K562 (cell line): ENCODE measurements around the gene DENND2C. TPM values are rescaled to one million over a fixed set of nuclear protein-coding genes. Genes with fewer than 3 reads are reported as not detected.

Experiments
- ATAC-seq: fragments of 200-7000 bp; cut with Tn5 transposase; 3 replicates; pipeline ENCODE4 v1.9.1; 2020; ENCODE audit warnings: moderate library complexity
- BruUV-seq: library from RNA; stranded (reverse); fragments of 400-500 nt; replicated peaks from 2 replicates; lab custom pipeline; 2021; lab: Mats Ljungman, UMichigan
- CTCF ChIA-PET: fragments of 300-600 bp; formaldehyde crosslinking; extraction: SDS; loops from one replicate; lab custom pipeline; 2021; ENCODE audit warnings: low intra/inter-chr PET ratio; lab: Yijun Ruan, JAX
- POLR2A ChIA-PET: fragments of 300-600, 350-650 bp; sonication (Branson Sonifier 250); formaldehyde crosslinking; extraction: SDS; loops from one replicate; lab custom pipeline; 2021; ENCODE audit warnings: antibody characterized with exemption, inconsistent platforms; lab: Yijun Ruan, JAX
- DNase-seq, 4 experiments: peaks; one replicate each; pipeline versions ENCODE4 v3.0.0 to v3.0.0-alpha.2; 2011 to 2018; ENCODE audit warnings: low spot score in 3 of 4, mixed read lengths in 3 of 4; ENCODE audit errors: extremely low read depth in 1 of 4
- FAIRE-seq: peaks from 2 replicates; lab custom pipeline; 2011; peaks lifted over from hg19 to GRCh38; lab: Jason Lieb, UNC
- H2AFZ ChIP-seq: 2 replicates; pipeline ENCODE4 v1.6.0; 2011; ENCODE audit warnings: low read depth, low read length, control low read depth, inconsistent platforms
- H3K27ac ChIP-seq: fragments of 200-600 bp; 3 replicates; pipeline ENCODE4 v1.8.0; 2011; ENCODE audit warnings: low read depth, mild to moderate bottlenecking, control low read depth, inconsistent platforms, low read length, moderate library complexity, mixed read lengths; ENCODE audit errors: extremely low read depth
- H3K27me3 ChIP-seq, 2 experiments: fragments of 300-600 bp in 1 of 2; 2 replicates in 1 of 2; 3 replicates in 1 of 2; pipeline versions ENCODE4 v1.6.0 to v1.8.0; 2011; ENCODE audit warnings: inconsistent platforms in 2 of 2, low read length in 2 of 2, mild to moderate bottlenecking in 1 of 2, mixed read lengths in 1 of 2, moderate library complexity in 1 of 2; ENCODE audit not compliant: control insufficient read depth in 2 of 2, insufficient read depth in 2 of 2
- H3K36me3 ChIP-seq: fragments of 300-600 bp; 3 replicates; pipeline ENCODE4 v1.8.0; 2011; ENCODE audit warnings: mild to moderate bottlenecking, low read length, inconsistent platforms; ENCODE audit not compliant: control insufficient read depth, insufficient read depth
- H3K4me1 ChIP-seq, 2 experiments: fragments of 200-600 bp in 1 of 2; replicated peaks in 1 of 2; 2 replicates in 1 of 2; 3 replicates in 1 of 2; pipeline versions ENCODE4 v1.5.1 to v1.8.0; 2011; ENCODE audit warnings: inconsistent platforms in 2 of 2, low read length in 2 of 2, mild to moderate bottlenecking in 1 of 2, mixed read lengths in 1 of 2, moderate library complexity in 1 of 2; ENCODE audit not compliant: control insufficient read depth in 2 of 2, insufficient read depth in 2 of 2
- H3K4me2 ChIP-seq: 2 replicates; pipeline ENCODE4 v1.6.1; 2011; ENCODE audit warnings: low read length, control low read depth, inconsistent platforms, mixed read lengths; ENCODE audit not compliant: insufficient read depth
- H3K4me3 ChIP-seq: fragments of 200-600 bp; sonication (generic), shearing (Covaris generic); 2 replicates; pipeline ENCODE4 v1.5.1; 2016; ENCODE audit warnings: control low read depth, inconsistent platforms
- H3K79me2 ChIP-seq: fragments of 200-600 bp; 3 replicates; pipeline ENCODE4 v1.8.0; 2011; ENCODE audit warnings: low read length, inconsistent platforms; ENCODE audit not compliant: control insufficient read depth, insufficient read depth
- H3K9ac ChIP-seq, 2 experiments: 2 replicates each; pipeline versions ENCODE4 v1.6.0 to v1.6.1; 2011; ENCODE audit warnings: low read depth in 2 of 2, low read length in 2 of 2, control low read depth in 1 of 2, inconsistent platforms in 1 of 2, mild to moderate bottlenecking in 1 of 2, mixed read lengths in 1 of 2; ENCODE audit not compliant: insufficient read depth in 1 of 2
- H3K9me1 ChIP-seq: one replicate; pipeline ENCODE4 v1.6.0; 2011; ENCODE audit warnings: inconsistent platforms, mild to moderate bottlenecking, low read length, moderate library complexity; ENCODE audit not compliant: control insufficient read depth, insufficient read depth
- H3K9me3 ChIP-seq: replicated peaks from 2 replicates; pipeline ENCODE4 v1.5.1; 2011; ENCODE audit warnings: low read depth, low read length, inconsistent platforms; ENCODE audit not compliant: control insufficient read depth, insufficient read depth
- H4K20me1 ChIP-seq: replicated peaks from 2 replicates; pipeline ENCODE4 v1.6.1; 2011; ENCODE audit warnings: low read length, inconsistent platforms, mixed read lengths; ENCODE audit not compliant: control insufficient read depth, insufficient read depth
- BRF2 ChIP-seq: IDR thresholded peaks from 3 replicates; pipeline ENCODE4 v1.6.1; 2011; ENCODE audit warnings: borderline replicate concordance, mild to moderate bottlenecking; ENCODE audit not compliant: insufficient read length, insufficient read depth
- ELF1 ChIP-seq: fragments of 200-800 bp; sonication (Bioruptor generic); IDR thresholded peaks from 2 replicates; pipeline ENCODE4 v1.6.1; 2016; ENCODE audit warnings: missing genetic modification characterization, missing compliant biosample characterization
- HSF4 ChIP-seq: fragments of 250-450 bp; sonication (Bioruptor Pico); IDR thresholded peaks from 2 replicates; pipeline ENCODE4 v2.1.2; 2022; ENCODE audit warnings: mild to moderate bottlenecking, moderate library complexity, borderline replicate concordance
- SLC30A9 ChIP-seq: fragments of 250-450 bp; sonication (Bioruptor Pico); IDR thresholded peaks from 2 replicates; pipeline ENCODE4 v1.8.0; 2022; ENCODE audit warnings: mild to moderate bottlenecking, moderate library complexity
- TCF7 ChIP-seq: sonication (generic); IDR thresholded peaks from 2 replicates; pipeline ENCODE4 v1.6.1; 2016; ENCODE audit warnings: antibody characterized with exemption, borderline replicate concordance
- TEAD1 ChIP-seq, 2 experiments: fragments of 450-650 bp in 1 of 2; sonication (generic) in 1 of 2; formaldehyde crosslinking; IDR thresholded peaks; 2 replicates each; pipeline versions ENCODE4 v1.4.0 to v1.8.0; 2020 to 2022; ENCODE audit warnings: mild to moderate bottlenecking in 2 of 2, missing genetic modification reagents in 1 of 2
- TEAD4 ChIP-seq, 2 experiments: sonication (generic) in 1 of 2; formaldehyde crosslinking in 1 of 2; IDR thresholded peaks; 2 replicates each; pipeline versions ENCODE4 v1.6.1 to v1.8.0; 2012 to 2022; ENCODE audit warnings: borderline replicate concordance in 1 of 2, inconsistent platforms in 1 of 2, low read length in 1 of 2, mild to moderate bottlenecking in 1 of 2, missing genetic modification reagents in 1 of 2
- WGBS: fragments of 100-300 bp; shearing (Covaris generic); methylation state at CpG from one replicate; pipeline ENCODE4 v1.1.6; 2016; ENCODE audit warnings: low coverage, mixed read lengths; ENCODE audit not compliant: insufficient coverage; ENCODE audit errors: missing lambda C conversion rate; 5-methylcytosine and 5-hydroxymethylcytosine counted together
- in situ Hi-C: fragments of 300-500 bp; cut with MboI; formaldehyde crosslinking; loops from 4 replicates; pipeline ENCODE4 v1.15.0; 2018; ENCODE audit warnings: inconsistent platforms, mixed read lengths
- intact Hi-C: fragments of 100-400 bp; cut with micrococcal nuclease; formaldehyde crosslinking; loops from 2 replicates; pipeline ENCODE4 v1.14.2; 2022
- polyA plus RNA-seq, 8 experiments: library from polyadenylated mRNA; depleted of rRNA in 4 of 8; stranded (reverse) in 5 of 8; unstranded in 3 of 8; fragments of >200 nt; fragmentation: Nextera tagmentation in 2 of 8; fragmentation: Illumina TruSeq in 1 of 8; extraction: Ambion mirVana in 2 of 8; extraction: Trizol in 1 of 8; gene quantifications; 2 replicates each; pipeline versions ENCODE4 v1.2.1 to v1.2.3, GENCODE V29; 2011 to 2014; ENCODE audit warnings: inconsistent platforms in 1 of 8, missing spikeins in 1 of 8
- total RNA-seq, 7 experiments: library from RNA; depleted of rRNA in 6 of 7; stranded (reverse); fragments of >200 nt in 6 of 7; fragmentation: Illumina TruSeq in 2 of 7; extraction: Trizol in 2 of 7; gene quantifications; 2 replicates each; pipeline versions ENCODE4 v1.2.1 to v1.2.3, GENCODE V29; 2011 to 2021; ENCODE audit warnings: low replicate concordance in 1 of 7
- TF ChIP-seq, protein P1 (sequence below): sonication (generic); formaldehyde crosslinking; IDR thresholded peaks from 2 replicates; pipeline ENCODE4 v1.9.0; 2022; ENCODE audit warnings: mild to moderate bottlenecking, missing genetic modification reagents

Gene DENND2C
- total and polyA plus RNA-seq, 9 of the 15 experiments (the other 6 are each of a cell fraction or from before 2014, with no cell fraction given), result 0.03 to 0.25 (median 0.14) TPM

DNA sequence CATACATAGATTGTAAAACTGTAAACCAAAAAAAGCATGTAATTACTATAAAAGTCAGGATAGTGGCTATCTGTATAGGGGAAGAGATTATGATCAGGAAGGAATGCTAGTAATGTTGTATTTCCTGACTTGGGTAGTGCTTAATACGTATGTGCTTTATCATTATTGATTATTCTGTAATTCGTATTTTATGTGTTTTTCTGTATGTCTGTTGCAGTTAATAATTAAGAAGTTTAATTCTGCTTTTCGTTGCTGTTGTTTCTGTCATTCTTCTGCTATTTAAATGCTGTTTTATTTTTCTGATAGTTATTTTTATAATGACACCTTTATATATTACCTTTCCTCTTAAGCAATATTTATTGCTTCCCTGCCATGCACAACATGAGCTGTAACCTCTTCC lies 129.6 kb downstream of the DENND2C start:
- H3K27me3 ChIP-seq, result no peaks in the 10 kb centered on the region
- no peaks in the 10 kb centered on the region for H3K4me1 ChIP-seq
- POLR2A ChIA-PET, result interaction anchor here (0.6 to 1.2 kb wide), 2 partner anchors 21 to 26 kb away, joined by 3 read pairs; no protein-coding TSS in a partner anchor
- intact Hi-C loops (no loop called here), in situ Hi-C loops (no loop called here)
- DNase-seq (no peak), ATAC-seq (no peak), FAIRE-seq (no peak)
- no peaks in the 10 kb centered on the region for H3K36me3 ChIP-seq
- H3K79me2 ChIP-seq, result no peaks in the 10 kb centered on the region
- no TSS peak for BruUV-seq
- 11% methylated on average over 3 of the region's 3 CpGs for WGBS
- no peak for TF ChIP-seq HSF4
- no peak for TF ChIP-seq BRF2
- TF ChIP-seq TEAD1 (CRISPR knock-in tag; IDR thresholded peaks at IDR 0.05), result 0 out of 4 replicates have a peak, but pooled peaks of 1 of the 2 experiments have one; percentile 49
- H4K20me1 ChIP-seq, result no peaks in the 10 kb centered on the region
- CTCF ChIA-PET, result no interaction called here
- H3K9ac ChIP-seq, result no peak overlapping the region
- no peaks in the 10 kb centered on the region for H3K9me3 ChIP-seq
- no peaks in the 10 kb centered on the region for H3K9me1 ChIP-seq
- H2AFZ ChIP-seq, result no peak overlapping the region
- H3K4me3 ChIP-seq, result no peak overlapping the region
- no peak overlapping the region for H3K27ac ChIP-seq
- no peak overlapping the region for H3K4me2 ChIP-seq

DNA sequence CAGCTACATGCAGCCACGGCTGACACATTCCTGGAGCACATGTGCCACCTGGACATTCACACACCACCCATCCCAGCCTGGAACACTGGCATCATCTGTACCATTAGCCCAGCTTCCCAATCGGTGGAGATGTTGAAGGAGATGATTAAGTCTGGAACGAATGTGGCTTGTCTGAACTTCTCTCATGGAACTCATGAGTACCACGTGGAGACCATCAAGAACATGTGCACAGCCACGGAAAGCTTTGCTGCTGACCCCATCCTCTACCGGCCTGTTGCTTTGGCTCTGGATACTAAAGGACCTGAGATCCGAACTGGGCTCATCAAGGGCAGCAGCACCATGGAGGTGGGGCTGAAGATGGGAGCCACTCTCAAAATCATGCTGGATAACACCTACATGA lies 133.8 kb downstream of the DENND2C start:
- in situ Hi-C loops (no loop called here), intact Hi-C loops (no loop called here)
- no peaks in the 10 kb centered on the region for H3K27me3 ChIP-seq
- no peak overlapping the region for H3K4me2 ChIP-seq
- no peak overlapping the region for H3K4me3 ChIP-seq
- DNase-seq (no peak), FAIRE-seq (no peak), ATAC-seq (no peak)
- no peaks in the 10 kb centered on the region for H3K36me3 ChIP-seq
- no peak overlapping the region for H3K9ac ChIP-seq
- H3K4me1 ChIP-seq, result no peaks in the 10 kb centered on the region
- H3K79me2 ChIP-seq, result no peaks in the 10 kb centered on the region
- H2AFZ ChIP-seq, result peak overlapping the region; percentile 82
- no peaks in the 10 kb centered on the region for H3K9me3 ChIP-seq
- ChIA-PET CTCF (no interaction called here), POLR2A (interaction anchor here (1.1 to 2.3 kb wide), 4 partner anchors 11 to 29 kb away, joined by 3 to 9 read pairs (median 4); no protein-coding TSS in a partner anchor)
- WGBS, result 24% methylated on average over 7 of the region's 7 CpGs
- H3K27ac ChIP-seq, result no peak overlapping the region
- no peaks in the 10 kb centered on the region for H3K9me1 ChIP-seq
- H4K20me1 ChIP-seq, result no peaks in the 10 kb centered on the region
- BruUV-seq, result no TSS peak
- TF ChIP-seq ELF1 (tag) (no peak), TEAD4 (IDR thresholded peaks at IDR 0.05; ENCODE audit: low read length) (no peak), TEAD4 (CRISPR knock-in tag; IDR thresholded peaks at IDR 0.05; ENCODE audit: borderline replicate concordance) (peak; percentile 20; the same call in 1 of the 2 replicates), TCF7 (no peak), SLC30A9 (CRISPR knock-in tag) (no peak)
- TF ChIP-seq, protein P1, sequence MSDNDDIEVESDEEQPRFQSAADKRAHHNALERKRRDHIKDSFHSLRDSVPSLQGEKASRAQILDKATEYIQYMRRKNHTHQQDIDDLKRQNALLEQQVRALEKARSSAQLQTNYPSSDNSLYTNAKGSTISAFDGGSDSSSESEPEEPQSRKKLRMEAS (CRISPR knock-in tag), result peak; percentile 49; the same call in 1 of the 2 replicates
